ENCODE results near the gene ABHD16A.
"Not testable (repeated sequence)": the region's sequence is repeated elsewhere in the genome, so short reads cannot be mapped to it uniquely, and the experiment has no call there.

ABHD16A gene

GRCh38 chr6:31713991-31714684, 11.0 kb upstream of the ABHD16A start:
- no peak for DNase-seq

GRCh38 chr6:31713465-31713864, 10.3 kb upstream of the ABHD16A start:
- no peak for DNase-seq

GRCh38 chr6:31712296-31712695, 9.2 kb upstream of the ABHD16A start:
- no peak for DNase-seq

GRCh38 chr6:31711233-31711632, 8.1 kb upstream of the ABHD16A start:
- no peak for DNase-seq

- DNase-seq: no peak
Observed at GRCh38 chr6:31710523-31711219, 7.5 kb upstream of the ABHD16A start.

- DNase-seq: not testable (repeated sequence)
Observed at GRCh38 chr6:31709157-31709556, 6.0 kb upstream of the ABHD16A start.

- no peak for DNase-seq
Observed at GRCh38 chr6:31708224-31708623, 5.1 kb upstream of the ABHD16A start.

- DNase-seq: no peak
Observed at GRCh38 chr6:31707701-31708100, 4.6 kb upstream of the ABHD16A start.

- DNase-seq: no peak
Observed at GRCh38 chr6:31706599-31706998, 3.5 kb upstream of the ABHD16A start, which contains the start of gene LY6G6F. Gene LY6G6F, plus strand, starts transcription at chr6:31706866. Its CDS starts 41 bp downstream, at chr6:31706907.

GRCh38 chr6:31705931-31706330, 2.8 kb upstream of the ABHD16A start:
- no peak for DNase-seq

- DNase-seq: no peak
Observed at GRCh38 chr6:31702405-31702818, 712 bp downstream of the ABHD16A start.

GRCh38 chr6:31701666-31702404, 1.3 kb downstream of the ABHD16A start:
- peak; percentile 12 for DNase-seq

- DNase-seq: no peak
Observed at GRCh38 chr6:31700740-31701401, 2.3 kb downstream of the ABHD16A start.

- DNase-seq: no peak
Observed at GRCh38 chr6:31697555-31697954, 5.6 kb downstream of the ABHD16A start.

GRCh38 chr6:31693535-31693934, 9.6 kb downstream of the ABHD16A start:
- DNase-seq: no peak

- no peak for DNase-seq
Observed at GRCh38 chr6:31692886-31693285, 10.2 kb downstream of the ABHD16A start.

- no peak for DNase-seq
Observed at GRCh38 chr6:31692353-31692752, 10.8 kb downstream of the ABHD16A start.

GRCh38 chr6:31691564-31692108, 11.5 kb downstream of the ABHD16A start:
- DNase-seq: no peak

GRCh38 chr6:31691078-31691463, 12.1 kb downstream of the ABHD16A start:
- DNase-seq: no peak

GRCh38 chr6:31690231-31691077, 12.7 kb downstream of the ABHD16A start:
- DNase-seq: no peak

GRCh38 chr6:31689249-31690110, 13.6 kb downstream of the ABHD16A start:
- no peak for DNase-seq

Data from fibroblast of skin of scalp (primary cell).